ENCODE data around the gene DACT2.

The DACT2 gene

GRCh38 chr6:168305863-168306262 lies 13.7 kb downstream of the DACT2 start:
- no peak for DNase-seq (ENCODE audit: low read depth in 2 of 2)
- TF ChIP-seq, protein P1, sequence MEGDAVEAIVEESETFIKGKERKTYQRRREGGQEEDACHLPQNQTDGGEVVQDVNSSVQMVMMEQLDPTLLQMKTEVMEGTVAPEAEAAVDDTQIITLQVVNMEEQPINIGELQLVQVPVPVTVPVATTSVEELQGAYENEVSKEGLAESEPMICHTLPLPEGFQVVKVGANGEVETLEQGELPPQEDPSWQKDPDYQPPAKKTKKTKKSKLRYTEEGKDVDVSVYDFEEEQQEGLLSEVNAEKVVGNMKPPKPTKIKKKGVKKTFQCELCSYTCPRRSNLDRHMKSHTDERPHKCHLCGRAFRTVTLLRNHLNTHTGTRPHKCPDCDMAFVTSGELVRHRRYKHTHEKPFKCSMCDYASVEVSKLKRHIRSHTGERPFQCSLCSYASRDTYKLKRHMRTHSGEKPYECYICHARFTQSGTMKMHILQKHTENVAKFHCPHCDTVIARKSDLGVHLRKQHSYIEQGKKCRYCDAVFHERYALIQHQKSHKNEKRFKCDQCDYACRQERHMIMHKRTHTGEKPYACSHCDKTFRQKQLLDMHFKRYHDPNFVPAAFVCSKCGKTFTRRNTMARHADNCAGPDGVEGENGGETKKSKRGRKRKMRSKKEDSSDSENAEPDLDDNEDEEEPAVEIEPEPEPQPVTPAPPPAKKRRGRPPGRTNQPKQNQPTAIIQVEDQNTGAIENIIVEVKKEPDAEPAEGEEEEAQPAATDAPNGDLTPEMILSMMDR (IDR thresholded peaks at IDR 0.05; ENCODE audit: low read depth, low read length), result no peak
- no peak overlapping the region for H3K4me3 ChIP-seq (replicated peaks in 1 of 2; ENCODE audit: low read depth in 2 of 2, low read length in 2 of 2)

- no peak overlapping the region for H3K4me3 ChIP-seq (replicated peaks in 1 of 2; ENCODE audit: low read depth in 2 of 2, low read length in 2 of 2)
- TF ChIP-seq, protein P1 (IDR thresholded peaks at IDR 0.05; ENCODE audit: low read depth, low read length), result no peak
- no peak for DNase-seq (ENCODE audit: low read depth in 2 of 2)
Observed at GRCh38 chr6:168305096-168305749, 14.4 kb downstream of the DACT2 start.

- DNase-seq (ENCODE audit: low read depth in 2 of 2), result no peak
- H3K4me3 ChIP-seq (replicated peaks in 1 of 2; ENCODE audit: low read depth in 2 of 2, low read length in 2 of 2), result no peak overlapping the region
- TF ChIP-seq, protein P1 (IDR thresholded peaks at IDR 0.05; ENCODE audit: low read depth, low read length), result no peak
Observed at GRCh38 chr6:168304752-168305015, 14.9 kb downstream of the DACT2 start.

DNA sequence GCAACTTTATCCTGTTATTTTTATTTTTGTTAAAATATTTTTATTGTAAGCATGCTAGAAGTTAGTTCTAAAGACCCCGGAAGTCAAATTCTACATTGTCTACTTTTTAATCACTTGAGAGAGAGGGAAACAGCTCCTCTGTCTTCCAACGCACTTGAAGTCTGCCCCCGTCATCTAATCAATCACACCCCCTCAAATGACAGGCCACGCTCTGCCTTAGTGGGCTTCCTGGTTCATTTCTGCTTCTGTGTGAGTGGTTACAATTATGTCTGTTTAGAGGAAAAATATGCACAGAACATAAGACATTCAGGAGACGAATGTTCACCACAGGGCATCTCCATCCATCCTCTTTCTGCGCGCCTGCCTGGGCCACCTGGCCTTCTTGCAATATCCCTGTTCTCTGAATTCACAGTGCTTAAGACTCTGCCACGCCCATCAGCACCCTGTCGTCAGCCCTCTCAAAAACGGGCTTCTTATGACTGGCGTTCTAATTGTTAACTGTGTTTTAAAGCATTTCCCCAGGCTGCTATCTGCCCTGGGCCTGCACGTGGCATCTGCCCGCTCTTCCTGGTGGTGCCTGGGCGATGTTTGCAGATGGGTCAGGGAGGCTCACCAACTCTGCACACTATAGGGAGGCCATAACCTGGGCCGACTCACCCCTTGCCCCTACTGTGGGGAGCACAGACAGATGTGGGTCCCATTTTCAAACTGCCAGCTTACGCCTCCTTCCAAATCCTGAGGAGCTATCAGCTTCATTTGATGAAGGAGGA lies 15.4 kb downstream of the DACT2 start:
- H3K4me3 ChIP-seq (replicated peaks in 1 of 2; ENCODE audit: low read depth in 2 of 2, low read length in 2 of 2), result no peak overlapping the region
- TF ChIP-seq, protein P1 (IDR thresholded peaks at IDR 0.05; ENCODE audit: low read depth, low read length), result no peak
- DNase-seq (ENCODE audit: low read depth in 2 of 2), result no peak

- TF ChIP-seq, protein P1 (IDR thresholded peaks at IDR 0.05; ENCODE audit: low read depth, low read length), result no peak
- no peak for DNase-seq (ENCODE audit: low read depth in 2 of 2)
- H3K4me3 ChIP-seq (replicated peaks in 1 of 2; ENCODE audit: low read depth in 2 of 2, low read length in 2 of 2), result no peak overlapping the region
Observed at GRCh38 chr6:168302534-168302933, 17.0 kb downstream of the DACT2 start.

GRCh38 chr6:168301648-168302398 lies 17.8 kb downstream of the DACT2 start:
- TF ChIP-seq, protein P1 (IDR thresholded peaks at IDR 0.05; ENCODE audit: low read depth, low read length), result no peak
- no peak for DNase-seq (ENCODE audit: low read depth in 2 of 2)
- H3K4me3 ChIP-seq (replicated peaks in 1 of 2; ENCODE audit: low read depth in 2 of 2, low read length in 2 of 2), result no peak overlapping the region
